Stimulated activated CD8-positive, alpha-beta memory T cell treated with anti-CD3 and anti-CD28 coated beads, Interleukin-12 subunit alpha, Interleukin-12 subunit beta, amount 100 ng/mL, for 24 hours (primary cell): ENCODE data around the gene FOSL1.

Source experiments
- DNase-seq: peaks from one replicate; pipeline ENCODE4 v3.0.0-alpha.2; 2020; ENCODE audit errors: extremely low read depth

Gene FOSL1

GRCh38 chr11:65882120-65883057 lies 17.8 kb downstream of the FOSL1 start:
- no peak for DNase-seq

DNA sequence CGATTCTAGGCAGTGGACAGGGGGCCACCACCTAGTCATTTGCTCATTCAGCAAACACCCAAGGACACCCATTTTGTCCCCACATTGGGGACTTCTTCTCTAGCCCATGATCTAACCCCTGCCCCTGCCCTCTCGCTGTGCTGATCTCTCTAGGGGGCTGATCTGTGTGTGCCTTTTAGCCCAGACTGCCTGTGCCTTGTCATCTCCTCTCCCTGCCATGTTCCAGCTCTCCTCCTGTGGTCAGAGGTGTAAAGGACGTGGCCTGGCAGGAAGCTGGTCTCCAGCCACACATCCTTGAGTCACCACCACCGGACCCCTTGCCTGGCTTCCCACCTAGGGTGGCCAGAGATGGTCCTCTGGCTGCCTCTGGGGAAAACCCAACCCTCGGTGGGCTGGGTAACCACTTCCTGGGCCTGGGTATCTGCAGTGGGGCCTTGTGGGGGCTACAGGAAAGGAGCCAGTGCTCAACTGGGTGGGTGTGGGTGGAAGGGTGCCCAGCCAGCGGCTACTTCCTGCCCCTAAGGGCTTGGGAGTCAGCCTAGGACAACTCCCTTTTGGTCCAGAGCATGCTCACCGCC lies 19.3 kb downstream of the FOSL1 start:
- DNase-seq, result no peak

- DNase-seq, result no peak
These were observed 20.2 kb downstream of the FOSL1 start for GRCh38 chr11:65880027-65880426.

DNA sequence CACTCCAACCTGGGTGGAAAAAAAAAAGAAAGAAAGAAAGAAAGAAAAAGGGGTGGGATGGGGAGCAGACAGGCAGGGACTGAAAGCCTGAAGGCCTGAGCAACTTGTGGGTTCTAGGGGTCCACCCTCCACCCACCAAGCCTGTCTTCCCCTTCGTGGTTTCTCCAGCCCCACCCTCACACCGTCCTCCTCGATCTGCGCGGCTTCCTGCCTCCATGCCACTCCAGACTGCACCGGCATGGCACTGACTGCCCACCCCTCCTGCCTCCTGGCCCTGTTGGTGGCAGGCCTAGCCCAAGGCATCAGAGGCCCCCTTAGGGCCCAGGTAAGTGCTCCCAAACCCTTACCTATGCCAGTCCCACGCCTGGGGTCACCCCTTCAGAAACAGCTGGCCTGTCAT lies 20.6 kb downstream of the FOSL1 start, which contains the start of gene CTSW:
Gene CTSW, plus strand, starts transcription at position 221 of the 400 bp plus-strand sequence. Its CDS starts 18 bp downstream, at position 239.
- no peak for DNase-seq

GRCh38 chr11:65873318-65874156 lies 26.7 kb downstream of the FOSL1 start:
- peak; percentile 83 for DNase-seq

DNA sequence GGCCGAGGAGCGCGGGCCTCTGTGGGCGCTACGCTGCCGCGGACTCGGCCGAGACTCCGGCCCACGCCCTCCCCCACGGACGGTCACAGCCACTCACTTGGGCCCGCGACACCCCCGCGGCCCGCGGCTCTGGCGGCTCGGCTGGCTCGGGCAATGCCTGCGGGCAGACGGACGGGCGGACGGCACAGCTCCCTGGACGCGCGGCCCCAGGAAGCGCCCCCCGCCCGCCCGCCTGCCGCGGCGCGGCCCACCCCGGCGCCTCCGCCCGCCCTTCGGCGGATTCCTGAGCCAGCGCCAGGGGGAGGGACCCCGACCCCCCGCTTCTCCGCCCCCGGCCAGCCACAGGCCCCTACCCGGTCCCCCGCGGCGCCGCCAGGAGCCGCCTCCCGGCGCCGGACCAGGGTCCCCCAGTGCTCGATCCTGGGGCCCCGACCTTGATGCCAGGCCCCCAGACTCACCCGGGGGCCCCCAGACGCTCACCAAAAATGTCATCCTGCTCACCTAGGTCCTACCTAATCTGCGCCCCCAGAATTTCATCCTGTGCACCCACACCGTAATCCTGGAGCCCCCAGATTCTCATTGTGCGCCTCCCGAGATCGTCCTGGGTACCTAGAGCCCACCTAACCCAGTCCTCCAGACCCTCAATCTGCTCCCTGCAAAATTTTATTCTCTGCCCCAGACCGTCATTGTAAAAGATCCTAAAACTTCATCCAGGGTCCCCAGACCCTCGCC lies 27.4 kb downstream of the FOSL1 start, which contains the start of gene EFEMP2:
Gene EFEMP2, minus strand, starts transcription at position 215 of the 732 bp plus-strand sequence. CDS start 446 bp downstream, outside the sequence.
- DNase-seq, result no peak

DNA sequence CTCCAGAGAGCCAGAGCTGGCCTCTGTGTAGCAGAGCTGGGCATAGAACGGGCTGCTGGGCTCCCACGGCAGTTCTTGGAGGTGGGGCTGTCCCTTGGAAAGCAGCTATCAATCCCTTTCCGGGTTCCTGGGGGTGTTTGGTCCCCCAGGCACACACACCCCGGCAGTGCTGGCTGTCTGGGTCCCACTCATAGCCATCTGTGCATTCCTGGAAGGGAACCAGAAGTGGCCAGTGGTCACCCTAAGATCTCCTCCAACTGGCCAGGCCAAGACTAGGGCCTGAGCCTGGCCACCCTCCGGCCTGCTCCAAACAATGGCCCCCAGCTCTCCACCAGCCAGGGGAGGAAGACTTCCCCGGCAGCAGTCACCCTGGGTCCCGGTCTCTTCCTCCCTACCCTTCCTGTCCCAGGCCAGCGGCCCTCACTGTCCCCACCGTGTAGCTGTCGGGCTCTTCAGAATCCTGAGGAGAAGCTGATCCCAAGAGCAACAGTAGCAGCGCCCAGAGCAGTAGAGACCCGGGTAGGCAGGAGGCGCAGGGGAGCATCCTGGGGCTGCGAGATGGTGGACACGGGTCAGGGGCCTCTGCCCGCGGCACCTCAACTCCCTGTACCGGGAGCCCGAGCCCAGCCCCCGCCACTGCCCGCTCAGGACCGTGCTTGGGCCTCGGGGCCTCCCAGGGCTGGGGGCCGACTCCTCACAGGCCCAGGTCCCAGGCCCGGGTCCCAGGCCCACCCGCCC lies 28.2 kb downstream of the FOSL1 start:
- DNase-seq, result no peak

GRCh38 chr11:65870706-65871681 lies 29.2 kb downstream of the FOSL1 start:
- DNase-seq, result no peak

DNA sequence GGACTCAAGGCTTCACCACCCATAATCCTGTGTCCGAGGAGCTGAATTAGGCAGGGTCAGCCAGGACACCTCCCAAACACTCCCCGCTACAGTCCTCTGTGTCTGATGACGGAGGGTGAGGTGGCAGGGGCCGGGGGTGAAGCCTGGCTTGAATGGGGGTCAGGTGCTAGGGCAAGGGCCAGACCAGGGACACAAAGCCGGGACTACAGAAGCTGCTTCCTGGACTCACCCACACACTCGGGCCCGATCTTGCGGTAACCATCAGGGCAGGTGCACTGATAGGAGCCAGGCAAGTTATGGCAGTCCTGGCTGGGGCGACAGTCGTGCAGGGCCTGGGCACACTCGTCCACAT lies 29.9 kb downstream of the FOSL1 start:
- no peak for DNase-seq

GRCh38 chr11:65869643-65870306 lies 30.4 kb downstream of the FOSL1 start:
- DNase-seq, result no peak

GRCh38 chr11:65868907-65869306 lies 31.3 kb downstream of the FOSL1 start:
- DNase-seq, result no peak

DNA sequence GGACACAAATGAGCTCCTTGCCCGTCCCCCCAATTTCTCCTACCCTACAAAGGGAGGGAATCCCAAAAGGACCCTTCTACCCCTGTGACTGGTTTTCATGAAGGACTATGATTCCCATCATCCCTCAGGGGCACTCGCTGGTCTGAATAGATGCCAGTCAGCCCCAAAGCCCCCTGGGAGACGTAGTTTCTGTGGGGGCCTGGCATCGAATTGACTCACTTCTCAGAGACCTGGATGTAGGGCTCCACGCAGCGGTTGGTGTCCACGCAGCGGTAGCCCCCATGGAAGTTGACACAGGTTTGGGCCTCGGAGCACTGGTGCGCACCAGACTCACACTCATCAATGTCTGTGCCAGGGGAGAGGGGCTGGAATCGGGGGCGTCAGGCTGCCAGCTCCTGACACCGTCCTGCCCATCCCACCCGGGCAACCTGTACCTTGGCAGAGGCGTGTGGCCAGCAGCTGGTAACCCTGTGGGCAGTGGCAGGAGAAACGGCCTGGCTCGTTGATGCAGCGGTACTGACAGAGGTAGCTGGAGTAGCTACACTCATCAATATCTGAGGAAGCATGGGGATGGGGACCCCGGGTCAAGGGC lies 32.0 kb downstream of the FOSL1 start:
- no peak for DNase-seq

- DNase-seq, result no peak
These were observed 32.7 kb downstream of the FOSL1 start for GRCh38 chr11:65867284-65868071.

DNA sequence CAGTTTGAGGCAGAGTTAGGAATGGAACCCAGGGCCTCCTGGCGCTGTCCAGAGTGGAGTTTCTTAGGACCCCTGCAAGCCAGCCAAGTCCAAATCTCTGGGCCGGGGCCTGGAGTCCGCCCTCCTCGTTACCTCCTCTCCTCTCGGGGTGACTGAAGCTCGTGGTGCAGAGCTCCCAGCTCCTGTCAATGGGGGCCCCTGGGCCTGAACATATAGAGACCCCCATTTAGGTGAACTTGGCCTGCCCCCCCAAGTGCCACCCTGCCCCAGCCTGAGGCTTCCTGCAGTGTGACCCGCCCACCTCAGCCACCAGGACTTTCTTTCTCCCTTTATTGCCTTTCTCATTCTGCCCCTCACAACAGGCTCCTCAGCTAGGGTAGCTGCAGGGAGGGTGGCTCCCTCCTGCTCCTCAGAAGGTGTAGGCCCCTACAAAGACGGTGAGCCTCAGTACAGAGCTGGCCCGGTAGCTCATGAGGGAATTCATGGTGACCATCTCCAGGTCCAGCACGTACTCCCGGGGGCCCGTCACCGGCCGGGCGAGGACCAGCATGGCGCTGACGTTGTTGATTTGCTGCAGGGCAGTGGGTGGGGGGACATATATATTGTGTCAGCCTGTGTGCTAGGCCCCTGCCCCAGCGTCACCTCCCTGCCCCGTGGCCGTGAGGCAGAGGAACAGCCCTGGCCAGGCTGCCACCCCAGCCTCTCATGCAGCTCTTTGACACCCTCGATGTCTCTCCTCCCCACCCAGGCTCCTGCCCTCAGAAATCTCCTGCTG lies 33.5 kb downstream of the FOSL1 start:
- DNase-seq, result no peak

GRCh38 chr11:65865550-65866172 lies 34.5 kb downstream of the FOSL1 start:
- DNase-seq, result no peak

- DNase-seq, result no peak
These were observed 35.3 kb downstream of the FOSL1 start for GRCh38 chr11:65864706-65865471.
